Prostate gland (tissue), 2 donors: ENCODE data around the gene SCN7A. TPM values are rescaled to one million over a fixed set of nuclear protein-coding genes. Genes with fewer than 3 reads are reported as not detected.
A peak's percentile ranks its signal among the peaks of the same experiment; 100 is the strongest.

Experiments used
- DNase-seq: peaks from one replicate; pipeline ENCODE4 v3.0.0-alpha.2; 2019; ENCODE audit warnings: low spot score
- H3K27ac ChIP-seq, 2 donors: fragments of 200-600 bp; sonication (generic); 2 replicates each; pipeline ENCODE4 v1.5.1; 2017 to 2019
- H3K27me3 ChIP-seq: fragments of 200-600 bp; sonication (generic); replicated peaks from 2 replicates; pipeline ENCODE4 v1.5.1; 2019; ENCODE audit not compliant: insufficient read depth
- H3K36me3 ChIP-seq, 2 donors: fragments of 200-600 bp; sonication (generic); 1 replicate in 1 of 2; 2 replicates in 1 of 2; pipeline versions ENCODE4 v1.5.1 to v1.8.1; 2017 to 2019
- H3K4me1 ChIP-seq: fragments of 200-600 bp; sonication (generic); replicated peaks from 2 replicates; pipeline ENCODE4 v1.5.1; 2019
- H3K4me3 ChIP-seq, 2 donors: fragments of 200-600 bp; sonication (generic); 2 replicates each; pipeline ENCODE4 v1.5.1; 2017 to 2019
- H3K9me3 ChIP-seq: fragments of 200-600 bp; sonication (generic); 2 replicates; pipeline ENCODE4 v1.5.1; 2017
- POLR2A ChIP-seq: fragments of 450-650 bp; IDR thresholded peaks from one replicate; pipeline ENCODE4 v1.6.1; 2016; ENCODE audit warnings: antibody characterized with exemption, mild to moderate bottlenecking
- POLR2AphosphoS5 ChIP-seq: sonication (generic); formaldehyde crosslinking; IDR thresholded peaks from one replicate; pipeline ENCODE4 v1.6.1; 2017; ENCODE audit warnings: antibody characterized with exemption
- WGBS: methylation state at CpG from one replicate; pipeline ENCODE4 v1.1.5; 2018; 5-methylcytosine and 5-hydroxymethylcytosine counted together
- intact Hi-C: fragments of 100-400 bp; cut with DNase I; formaldehyde crosslinking; loops from one replicate; pipeline ENCODE4 v1.14.2; 2022
- total RNA-seq, 2 donors: library from RNA; depleted of rRNA; stranded (reverse); fragments of >200 nt; gene quantifications; one replicate each; pipeline ENCODE4 v1.1.0, GENCODE V29; 2016
- TF ChIP-seq, protein P1 (sequence below), 4 experiments: fragments of 200-600 bp in 2 of 4; fragments of 450-650 bp in 2 of 4; sonication (generic) in 2 of 4; IDR thresholded peaks; 1 replicate in 3 of 4; 2 replicates in 1 of 4; pipeline ENCODE4 v1.5.1; 2016 to 2019; ENCODE audit warnings: antibody characterized with exemption in 4 of 4, mild to moderate bottlenecking in 2 of 4, moderate library complexity in 2 of 4

Gene SCN7A
- total RNA-seq, 2 donors from 2014 or later = 6.3 to 16.5 TPM

DNA sequence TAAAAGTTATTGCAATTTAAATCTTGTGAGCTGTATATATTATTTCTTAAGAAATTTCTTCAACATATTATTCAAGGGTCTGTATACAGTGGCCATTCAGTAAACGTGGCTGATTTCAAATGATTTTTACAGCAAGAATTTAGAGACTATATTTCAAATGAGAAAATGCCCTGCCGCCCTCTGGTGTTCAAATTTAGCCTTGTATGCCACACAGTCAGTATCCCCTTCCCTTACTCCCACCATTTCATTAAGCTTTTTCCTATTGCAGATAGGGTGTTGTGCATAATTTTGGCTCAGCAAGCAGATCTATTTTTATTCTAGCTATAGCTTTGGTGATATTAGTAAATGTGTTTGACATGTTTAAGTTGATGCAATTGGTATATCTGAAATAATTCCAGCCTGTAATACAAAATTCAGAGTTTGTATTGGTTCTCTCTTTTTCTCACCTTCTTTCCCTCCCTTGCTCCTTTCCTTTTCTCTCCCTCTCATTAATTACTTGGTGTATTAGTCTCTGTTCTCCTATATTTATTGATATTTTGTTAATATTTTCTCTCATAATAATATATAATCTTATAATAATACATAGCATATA, 22.8 kb upstream of the SCN7A start:
- Histone ChIP-seq H3K4me3 (no peak overlapping the region), H3K9me3 (no peaks in the 10 kb centered on the region), H3K27ac (no peak overlapping the region), H3K4me1 (no peaks in the 10 kb centered on the region), H3K36me3 (no peaks in the 10 kb centered on the region), H3K27me3 (no peaks in the 10 kb centered on the region)
- TF ChIP-seq, protein P1, sequence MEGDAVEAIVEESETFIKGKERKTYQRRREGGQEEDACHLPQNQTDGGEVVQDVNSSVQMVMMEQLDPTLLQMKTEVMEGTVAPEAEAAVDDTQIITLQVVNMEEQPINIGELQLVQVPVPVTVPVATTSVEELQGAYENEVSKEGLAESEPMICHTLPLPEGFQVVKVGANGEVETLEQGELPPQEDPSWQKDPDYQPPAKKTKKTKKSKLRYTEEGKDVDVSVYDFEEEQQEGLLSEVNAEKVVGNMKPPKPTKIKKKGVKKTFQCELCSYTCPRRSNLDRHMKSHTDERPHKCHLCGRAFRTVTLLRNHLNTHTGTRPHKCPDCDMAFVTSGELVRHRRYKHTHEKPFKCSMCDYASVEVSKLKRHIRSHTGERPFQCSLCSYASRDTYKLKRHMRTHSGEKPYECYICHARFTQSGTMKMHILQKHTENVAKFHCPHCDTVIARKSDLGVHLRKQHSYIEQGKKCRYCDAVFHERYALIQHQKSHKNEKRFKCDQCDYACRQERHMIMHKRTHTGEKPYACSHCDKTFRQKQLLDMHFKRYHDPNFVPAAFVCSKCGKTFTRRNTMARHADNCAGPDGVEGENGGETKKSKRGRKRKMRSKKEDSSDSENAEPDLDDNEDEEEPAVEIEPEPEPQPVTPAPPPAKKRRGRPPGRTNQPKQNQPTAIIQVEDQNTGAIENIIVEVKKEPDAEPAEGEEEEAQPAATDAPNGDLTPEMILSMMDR (IDR thresholded peaks at IDR 0.05) = peak in 1 of 4 experiments; percentile 18
- TF ChIP-seq POLR2A (no peak), POLR2AphosphoS5 (no peak)
- DNase-seq = no peak
- 8% methylated on average over 2 of the region's 2 CpGs for WGBS
- intact Hi-C loops = no loop called here

DNA sequence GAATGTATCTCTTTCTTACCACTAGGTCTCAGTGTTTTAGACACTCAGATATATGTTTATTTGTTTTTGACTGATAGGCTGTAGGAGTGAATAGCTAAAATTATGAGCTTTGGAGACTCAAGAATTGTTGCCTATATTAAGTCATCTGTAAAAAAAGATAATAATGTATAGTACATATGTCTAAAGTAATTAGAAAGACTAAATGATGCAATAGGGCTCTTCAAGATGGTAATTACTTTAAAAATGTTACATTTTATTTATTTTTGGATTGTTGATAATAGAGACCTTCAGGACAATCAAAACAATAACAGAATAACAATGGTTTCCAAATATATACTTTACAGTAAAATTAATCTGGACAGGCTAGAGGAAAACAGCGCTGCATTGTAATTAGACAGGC, 19.9 kb upstream of the SCN7A start:
- Histone ChIP-seq H3K36me3 (no peaks in the 10 kb centered on the region), H3K4me3 (no peak overlapping the region), H3K27me3 (no peaks in the 10 kb centered on the region), H3K4me1 (no peaks in the 10 kb centered on the region), H3K27ac (no peak overlapping the region), H3K9me3 (no peaks in the 10 kb centered on the region)
- no peak for DNase-seq
- intact Hi-C loops = no loop called here
- WGBS = 95% methylated on average over 1 of the region's 1 CpG
- TF ChIP-seq POLR2A (no peak), POLR2AphosphoS5 (no peak)
- TF ChIP-seq, protein P1 (IDR thresholded peaks at IDR 0.05) = no peak

DNA sequence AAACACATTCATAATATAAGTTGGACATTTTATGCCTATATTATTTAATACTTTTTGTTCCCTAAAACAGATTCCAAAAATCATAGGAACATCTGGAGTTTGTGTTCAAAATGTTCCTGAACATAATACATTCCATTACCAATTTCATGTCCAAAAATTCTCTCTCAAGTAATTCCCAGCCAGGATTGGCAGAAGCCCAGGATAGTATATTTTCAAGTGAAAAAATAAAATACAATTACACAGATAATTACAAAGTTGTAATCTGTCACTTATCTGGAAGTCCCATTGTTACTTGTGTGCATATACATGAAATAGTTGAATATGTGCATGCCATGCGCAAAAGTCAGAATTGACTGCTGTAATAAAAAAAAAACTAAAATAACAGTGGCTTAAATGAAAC, 5.2 kb upstream of the SCN7A start:
- no peaks in the 10 kb centered on the region for H3K36me3 ChIP-seq
- no peaks in the 10 kb centered on the region for H3K27me3 ChIP-seq
- DNase-seq = no peak
- no peaks in the 10 kb centered on the region for H3K4me1 ChIP-seq
- WGBS = 85% methylated on average over 1 of the region's 1 CpG
- TF ChIP-seq POLR2AphosphoS5 = no peak
- TF ChIP-seq, protein P1 (IDR thresholded peaks at IDR 0.05) = no peak
- H3K4me3 ChIP-seq = no peak overlapping the region
- no peaks in the 10 kb centered on the region for H3K9me3 ChIP-seq
- no peak overlapping the region for H3K27ac ChIP-seq
- intact Hi-C loops = no loop called here

DNA sequence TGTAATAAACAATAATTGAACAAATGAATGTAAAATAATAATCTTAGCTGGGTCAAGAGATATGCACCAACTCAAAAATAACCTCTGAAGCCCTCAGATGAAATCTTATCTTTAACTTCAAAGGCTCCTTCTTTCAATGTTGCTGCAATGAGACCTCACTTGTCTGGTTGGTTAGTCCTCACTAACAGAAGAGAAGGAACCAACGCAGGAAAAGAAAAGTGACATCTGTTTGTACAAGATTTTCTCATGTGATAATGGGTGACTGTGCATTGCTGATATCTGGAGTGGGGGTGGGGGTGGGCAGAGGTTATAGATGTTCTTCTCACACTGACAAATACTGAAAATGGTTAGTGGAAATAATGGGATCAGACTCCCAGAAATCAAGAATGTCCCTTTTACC, 2.6 kb downstream of the SCN7A start:
- H3K9me3 ChIP-seq = no peaks in the 10 kb centered on the region
- no peak for DNase-seq
- H3K4me1 ChIP-seq = no peaks in the 10 kb centered on the region
- intact Hi-C loops = no loop called here
- no peaks in the 10 kb centered on the region for H3K27me3 ChIP-seq
- H3K36me3 ChIP-seq = no peaks in the 10 kb centered on the region
- TF ChIP-seq, protein P1 (IDR thresholded peaks at IDR 0.05) = no peak
- TF ChIP-seq POLR2AphosphoS5 = no peak
- no peak overlapping the region for H3K4me3 ChIP-seq
- H3K27ac ChIP-seq = no peak overlapping the region
- 6% methylated on average over 1 of the region's 1 CpG for WGBS

DNA sequence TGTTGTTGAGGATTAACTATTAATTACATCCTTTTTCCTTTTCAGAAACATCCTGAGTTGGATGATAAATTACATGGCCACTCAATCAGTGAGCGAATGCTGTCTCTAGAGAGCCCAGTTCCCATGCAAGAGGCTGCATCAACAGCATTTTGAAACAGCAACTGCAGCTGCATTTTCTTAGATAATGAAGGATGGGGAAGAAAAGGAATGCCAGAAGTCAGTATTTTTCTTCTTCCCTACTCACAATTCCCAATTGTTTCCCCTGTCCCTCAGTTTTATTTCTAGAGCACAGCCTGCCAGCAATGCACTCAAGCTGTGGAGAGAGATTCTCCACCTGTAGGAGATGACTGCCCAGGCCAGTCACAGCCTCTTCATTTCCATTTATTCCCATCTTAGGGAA, 6.9 kb downstream of the SCN7A start:
- no peaks in the 10 kb centered on the region for H3K36me3 ChIP-seq
- H3K27me3 ChIP-seq = no peaks in the 10 kb centered on the region
- no peak overlapping the region for H3K27ac ChIP-seq
- no peak for DNase-seq
- no peak overlapping the region for H3K4me3 ChIP-seq
- TF ChIP-seq POLR2AphosphoS5 (no peak), POLR2A (no peak)
- TF ChIP-seq, protein P1 (IDR thresholded peaks at IDR 0.05) = no peak
- intact Hi-C loops = no loop called here
- no peaks in the 10 kb centered on the region for H3K9me3 ChIP-seq
- WGBS = 72% methylated on average over 1 of the region's 1 CpG
- H3K4me1 ChIP-seq = no peaks in the 10 kb centered on the region
